ENCODE measurements around the gene CLDN16.

GRCh38 chr3:190371152-190371551 is 16.8 kb upstream of the CLDN16 start:
- TF ChIP-seq CTCF (IDR thresholded peaks at IDR 0.05): no peak
- TF ChIP-seq ZFX (IDR thresholded peaks at IDR 0.05; ENCODE audit: borderline replicate concordance): no peak

Measured in 22Rv1 (cell line).